HepG2 (cell line): Measurements from ENCODE around the gene MLLT1. TPM values are rescaled to one million over a fixed set of nuclear protein-coding genes. Genes with fewer than 3 reads are reported as not detected.

Source experiments
- HES4 ChIP-seq: sonication (generic); formaldehyde crosslinking; IDR thresholded peaks from 2 replicates; pipeline ENCODE4 v1.9.0; 2021; ENCODE audit warnings: mild to moderate bottlenecking, missing genetic modification reagents, borderline replicate concordance
- IKZF4 ChIP-seq: sonication (generic); formaldehyde crosslinking; IDR thresholded peaks from 2 replicates; pipeline ENCODE4 v1.5.1; 2020; ENCODE audit warnings: borderline replicate concordance, mild to moderate bottlenecking, low read depth, missing genetic modification reagents; ENCODE audit errors: not compliant biosample characterization
- MAZ ChIP-seq, 2 experiments: sonication (generic) in 1 of 2; formaldehyde crosslinking in 1 of 2; IDR thresholded peaks; 2 replicates each; pipeline versions ENCODE4 v1.5.0 to v1.6.1; 2012 to 2020; ENCODE audit warnings: low read depth in 2 of 2, mild to moderate bottlenecking in 2 of 2, borderline replicate concordance in 1 of 2, improper control_type of control experiment in 1 of 2, low read length in 1 of 2, missing genetic modification reagents in 1 of 2, moderate library complexity in 1 of 2
- MNT ChIP-seq: fragments of 450-650 bp; IDR thresholded peaks from 2 replicates; pipeline ENCODE4 v1.6.1; 2016
- NR1H2 ChIP-seq: sonication (generic); formaldehyde crosslinking; IDR thresholded peaks from 2 replicates; pipeline ENCODE4 v1.8.1; 2022; ENCODE audit warnings: low read depth, missing genetic modification reagents, borderline replicate concordance
- PITX1 ChIP-seq: sonication (generic); formaldehyde crosslinking; IDR thresholded peaks from 2 replicates; pipeline ENCODE4 v1.5.1; 2020; ENCODE audit warnings: mild to moderate bottlenecking, missing genetic modification reagents
- RAD51 ChIP-seq: fragments of 450-650 bp; IDR thresholded peaks from 2 replicates; pipeline ENCODE4 v1.6.1; 2016; ENCODE audit warnings: borderline replicate concordance
- RCOR2 ChIP-seq: IDR thresholded peaks from 2 replicates; pipeline ENCODE4 v1.6.1; 2016; ENCODE audit warnings: missing biosample characterization, missing genetic modification reagents
- STAT6 ChIP-seq: sonication (generic); formaldehyde crosslinking; IDR thresholded peaks from 2 replicates; pipeline ENCODE4 v1.4.0; 2020; ENCODE audit warnings: missing genetic modification reagents, mild to moderate bottlenecking, borderline replicate concordance
- TSC22D2 ChIP-seq: sonication (generic); formaldehyde crosslinking; IDR thresholded peaks from 2 replicates; pipeline ENCODE4 v1.5.1; 2020; ENCODE audit warnings: missing genetic modification reagents, mild to moderate bottlenecking, borderline replicate concordance
- ZC3H13 ChIP-seq: sonication (generic); formaldehyde crosslinking; IDR thresholded peaks from 2 replicates; pipeline ENCODE4 v1.8.1; 2023; ENCODE audit warnings: mild to moderate bottlenecking, missing genetic modification reagents, moderate library complexity
- ZNF546 ChIP-seq: sonication (generic); formaldehyde crosslinking; conservative IDR thresholded peaks from 2 replicates; pipeline ENCODE4 v1.8.1; 2023; ENCODE audit warnings: mild to moderate bottlenecking, missing genetic modification reagents
- ZNF574 ChIP-seq: sonication (generic); formaldehyde crosslinking; IDR thresholded peaks from 2 replicates; pipeline ENCODE4 v1.4.0; 2020; ENCODE audit warnings: missing genetic modification reagents
- ZNF746 ChIP-seq: sonication (generic); formaldehyde crosslinking; IDR thresholded peaks from 2 replicates; pipeline ENCODE4 v1.8.0; 2022; ENCODE audit warnings: mild to moderate bottlenecking, missing genetic modification reagents
- ZNF782 ChIP-seq: sonication (generic); formaldehyde crosslinking; IDR thresholded peaks from 2 replicates; pipeline ENCODE4 v1.4.0; 2020; ENCODE audit warnings: missing genetic modification reagents, mild to moderate bottlenecking, borderline replicate concordance
- ZSCAN25 ChIP-seq: sonication (generic); formaldehyde crosslinking; IDR thresholded peaks from 2 replicates; pipeline ENCODE4 v1.8.0; 2022; ENCODE audit warnings: mild to moderate bottlenecking, missing genetic modification reagents
- polyA plus RNA-seq, 8 experiments: library from polyadenylated mRNA; depleted of rRNA in 3 of 8; stranded (reverse) in 7 of 8; unstranded in 1 of 8; fragments of >200 nt; fragmentation: Illumina TruSeq in 4 of 8; extraction: Trizol in 4 of 8; gene quantifications; 2 replicates each; pipeline versions ENCODE4 v1.2.1 to v1.2.3, GENCODE V29; 2011 to 2016; ENCODE audit warnings: low read depth in 4 of 8, missing spikeins in 1 of 8, mixed read lengths in 1 of 8; ENCODE audit not compliant: insufficient read depth in 1 of 8
- total RNA-seq, 5 experiments: library from RNA; depleted of rRNA; stranded (reverse); fragments of >200 nt; fragmentation: Illumina TruSeq; extraction: Trizol; gene quantifications; 2 replicates each; pipeline ENCODE4 v1.2.3, GENCODE V29; 2016; ENCODE audit warnings: low read depth in 1 of 5

The MLLT1 gene
- total and polyA plus RNA-seq, 2 of the 13 experiments (the other 11 are each of a cell fraction or from before 2014, with no cell fraction given) = 11.7 to 12.2 TPM

- TF ChIP-seq HES4 (peak; percentile 79), ZSCAN25 (0 out of 2 replicates have a peak, but pooled peaks have one; percentile 45), PITX1 (0 out of 2 replicates have a peak, but pooled peaks have one; percentile 16), MAZ (IDR thresholded peaks at IDR 0.05; ENCODE audit: borderline replicate concordance, low read depth, low read length) (peak; percentile 98), MAZ (CRISPR knock-in tag; IDR thresholded peaks at IDR 0.05; ENCODE audit: low read depth) (peak; percentile 96), STAT6 (CRISPR knock-in tag) (no peak), NR1H2 (peak; percentile 49; the same call in 1 of the 2 replicates), MNT (peak; percentile 37; the same call in 1 of the 2 replicates), RCOR2 (CRISPR knock-in tag) (peak; percentile 76), ZNF746 (CRISPR knock-in tag) (peak; percentile 87), ZNF782 (CRISPR knock-in tag) (peak; percentile 74; the same call in 1 of the 2 replicates), RAD51 (no peak), IKZF4 (CRISPR knock-in tag) (peak; percentile 23), ZNF546 (CRISPR knock-in tag) (0 out of 2 replicates have a peak, but pooled peaks have one; percentile 25), ZC3H13 (CRISPR knock-in tag) (peak; percentile 44; the same call in 1 of the 2 replicates), ZNF574 (CRISPR knock-in tag) (peak; percentile 77), TSC22D2 (CRISPR knock-in tag) (0 out of 2 replicates have a peak, but pooled peaks have one; percentile 69)
These were observed at the start of gene MLLT1 (continued) for GRCh38 chr19:6279931-6280591.
